Measurements from ENCODE around the gene TBCD.
"Not testable (repeated sequence)": the region's sequence is repeated elsewhere in the genome, so short reads cannot be mapped to it uniquely, and the experiment has no call there.

Gene TBCD

GRCh38 chr17:82729479-82730260 is 22.2 kb upstream of the TBCD start:
- FAIRE-seq, result no peak

DNA sequence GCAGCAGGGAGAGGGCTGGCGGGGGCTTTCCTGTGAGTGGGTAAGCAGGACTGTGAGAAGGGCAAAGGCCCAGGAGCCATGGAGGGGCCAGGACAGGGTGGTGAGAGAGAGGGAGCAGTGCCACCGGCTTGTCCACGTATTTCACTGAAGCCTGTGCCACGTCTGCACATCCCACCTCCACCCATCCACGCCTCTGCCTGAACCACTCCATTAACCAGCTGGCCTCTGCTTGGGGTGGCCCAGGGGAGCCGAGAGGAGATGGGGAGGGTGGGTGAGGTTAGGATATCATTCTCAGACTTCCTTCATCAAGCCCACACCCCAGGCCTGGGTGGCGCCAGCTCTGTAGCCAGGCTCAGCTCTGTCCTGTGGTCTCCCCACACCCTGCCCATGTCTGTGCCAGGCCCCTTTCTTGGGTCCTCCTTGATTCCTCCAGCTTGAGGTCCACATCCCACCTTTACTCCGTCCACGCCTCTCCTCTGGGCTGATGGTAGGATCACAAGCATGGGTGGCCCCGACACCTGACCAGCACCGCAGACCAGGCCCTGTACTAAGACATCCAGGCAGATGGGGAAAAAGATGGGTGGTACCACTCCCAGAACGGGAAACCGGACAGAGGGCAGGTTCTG is 19.6 kb upstream of the TBCD start:
- FAIRE-seq, result no peak

- no peak for FAIRE-seq
Measured at GRCh38 chr17:82734987-82735866, 16.6 kb upstream of the TBCD start, which contains the start of gene FN3K. Gene FN3K, plus strand, starts transcription at chr17:82735615. Its CDS starts 22 bp downstream, at chr17:82735637.

- FAIRE-seq, result no peak
Measured at GRCh38 chr17:82736511-82737185, 15.2 kb upstream of the TBCD start.

DNA sequence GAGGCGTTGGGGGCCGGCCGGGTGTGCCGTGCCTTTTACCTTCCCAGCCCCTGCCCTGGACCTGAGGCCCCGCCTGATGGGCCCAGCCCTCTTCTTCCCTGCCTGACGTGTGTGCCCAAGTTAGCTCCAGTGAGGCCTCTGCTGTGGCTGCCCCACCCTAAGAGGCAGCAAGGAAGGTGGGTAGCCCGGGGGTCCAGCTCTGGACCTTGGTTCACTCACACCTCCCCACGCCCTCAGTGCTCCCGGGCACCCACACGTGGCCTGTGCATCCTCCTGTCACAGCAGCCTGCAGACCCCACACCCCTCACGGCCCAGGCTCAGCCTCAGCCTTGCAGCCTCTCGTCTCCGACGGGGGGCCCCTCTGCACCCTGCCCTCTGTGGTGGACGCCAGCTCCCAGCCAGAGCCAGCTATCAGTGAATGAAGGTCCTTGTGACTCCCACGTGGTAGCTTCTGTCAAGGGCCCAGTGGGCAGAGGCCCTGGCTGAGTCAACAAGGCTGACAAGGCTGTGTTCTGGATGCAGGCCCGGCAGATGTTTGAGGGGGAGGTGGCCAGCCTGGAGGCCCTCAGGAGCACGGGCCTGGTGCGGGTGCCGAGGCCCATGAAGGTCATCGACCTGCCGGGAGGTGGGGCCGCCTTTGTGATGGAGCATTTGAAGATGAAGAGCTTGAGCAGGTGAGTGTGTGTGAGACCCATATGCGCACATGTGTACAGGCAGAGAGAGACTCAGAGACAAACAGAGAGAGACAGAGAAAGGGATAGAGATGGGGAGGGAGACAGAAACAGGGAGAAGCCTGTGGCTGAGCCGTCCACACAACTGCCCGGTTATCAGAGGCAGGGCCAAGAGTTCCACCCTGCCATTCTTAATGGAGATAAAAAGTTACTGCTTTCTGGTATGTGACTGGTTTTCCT is 13.6 kb upstream of the TBCD start:
- no peak for FAIRE-seq

- no peak for FAIRE-seq
Measured at GRCh38 chr17:82740906-82741759, 10.7 kb upstream of the TBCD start.

GRCh38 chr17:82743344-82744219 is 8.3 kb upstream of the TBCD start:
- FAIRE-seq, result no peak

DNA sequence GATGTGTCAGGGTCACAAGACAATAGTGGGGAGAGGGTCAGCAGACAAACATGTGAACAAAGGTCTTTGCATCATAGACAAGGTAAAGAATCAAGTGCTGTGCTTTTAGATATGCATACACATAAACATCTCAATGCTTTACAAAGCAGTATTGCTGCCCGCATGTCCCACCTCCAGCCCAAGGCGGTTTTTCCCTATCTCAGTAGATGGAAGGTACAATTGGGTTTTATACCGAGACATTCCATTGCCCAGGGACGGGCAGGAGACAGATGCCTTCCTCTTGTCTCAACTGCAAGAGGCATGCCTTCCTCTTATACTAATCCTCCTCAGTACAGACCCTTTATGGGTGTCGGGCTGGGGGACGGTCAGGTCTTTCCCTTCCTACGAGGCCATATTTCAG is 7.1 kb upstream of the TBCD start:
- not testable (repeated sequence) for FAIRE-seq

DNA sequence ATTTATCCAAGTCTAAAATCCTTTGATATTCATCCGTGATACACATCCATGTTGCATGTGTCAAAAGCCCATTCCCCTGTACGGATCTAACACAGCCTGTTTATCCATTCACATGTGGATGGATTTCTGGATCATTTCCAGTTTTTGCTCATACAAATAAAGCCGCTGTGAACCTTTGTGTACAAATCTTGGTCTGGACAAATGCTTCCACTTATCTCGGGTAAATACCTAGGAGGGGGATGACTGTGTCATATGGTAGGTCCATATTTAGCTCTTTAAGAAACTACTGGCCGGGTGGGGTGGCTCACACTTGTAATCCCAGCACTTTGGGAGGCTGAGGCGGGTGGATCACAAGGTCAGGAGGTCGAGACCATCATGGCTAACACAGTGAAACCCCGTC is 6.3 kb upstream of the TBCD start:
- FAIRE-seq, result no peak

- FAIRE-seq, result no peak
Measured at GRCh38 chr17:82748756-82749155, 3.1 kb upstream of the TBCD start.

GRCh38 chr17:82750241-82750908 is 1.5 kb upstream of the TBCD start:
- no peak for FAIRE-seq

DNA sequence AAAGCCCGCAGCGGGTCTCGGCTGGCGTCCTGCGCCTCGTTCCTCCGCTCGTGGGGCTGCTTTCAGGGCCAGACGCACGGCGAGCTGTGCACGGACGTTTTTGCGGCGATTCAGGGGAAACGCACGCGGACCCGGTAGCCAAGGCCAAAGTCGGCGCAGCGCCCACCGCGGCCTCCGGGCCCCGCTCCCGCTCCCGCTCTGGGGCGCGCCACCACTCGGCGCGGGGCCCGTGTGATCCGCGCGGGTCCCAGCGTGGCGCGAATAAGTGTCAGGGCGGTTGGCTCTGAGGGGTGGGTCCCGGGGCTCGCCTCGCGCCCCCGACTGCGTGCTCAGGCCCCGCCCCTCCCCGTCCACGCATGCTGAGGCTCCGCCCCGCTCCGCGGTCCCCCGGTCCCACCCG is 694 bp upstream of the TBCD start:
- no peak for FAIRE-seq

- FAIRE-seq, result no peak
Measured at GRCh38 chr17:82752371-82753200, 721 bp downstream of the TBCD start.

DNA sequence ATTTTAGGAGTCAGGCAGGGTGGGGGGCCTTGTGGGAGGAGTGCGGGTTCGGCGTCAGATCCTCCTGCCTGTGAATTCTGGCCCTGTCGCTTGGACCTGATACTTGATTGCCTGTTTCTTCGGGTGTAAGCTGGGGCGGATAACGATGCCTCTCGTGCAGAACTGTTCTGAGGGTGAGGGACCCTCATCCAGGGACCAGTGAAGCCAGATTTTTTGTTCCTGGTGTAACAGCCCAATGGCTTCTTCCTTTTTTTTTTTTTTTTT is 1.3 kb downstream of the TBCD start:
- no peak for FAIRE-seq

DNA sequence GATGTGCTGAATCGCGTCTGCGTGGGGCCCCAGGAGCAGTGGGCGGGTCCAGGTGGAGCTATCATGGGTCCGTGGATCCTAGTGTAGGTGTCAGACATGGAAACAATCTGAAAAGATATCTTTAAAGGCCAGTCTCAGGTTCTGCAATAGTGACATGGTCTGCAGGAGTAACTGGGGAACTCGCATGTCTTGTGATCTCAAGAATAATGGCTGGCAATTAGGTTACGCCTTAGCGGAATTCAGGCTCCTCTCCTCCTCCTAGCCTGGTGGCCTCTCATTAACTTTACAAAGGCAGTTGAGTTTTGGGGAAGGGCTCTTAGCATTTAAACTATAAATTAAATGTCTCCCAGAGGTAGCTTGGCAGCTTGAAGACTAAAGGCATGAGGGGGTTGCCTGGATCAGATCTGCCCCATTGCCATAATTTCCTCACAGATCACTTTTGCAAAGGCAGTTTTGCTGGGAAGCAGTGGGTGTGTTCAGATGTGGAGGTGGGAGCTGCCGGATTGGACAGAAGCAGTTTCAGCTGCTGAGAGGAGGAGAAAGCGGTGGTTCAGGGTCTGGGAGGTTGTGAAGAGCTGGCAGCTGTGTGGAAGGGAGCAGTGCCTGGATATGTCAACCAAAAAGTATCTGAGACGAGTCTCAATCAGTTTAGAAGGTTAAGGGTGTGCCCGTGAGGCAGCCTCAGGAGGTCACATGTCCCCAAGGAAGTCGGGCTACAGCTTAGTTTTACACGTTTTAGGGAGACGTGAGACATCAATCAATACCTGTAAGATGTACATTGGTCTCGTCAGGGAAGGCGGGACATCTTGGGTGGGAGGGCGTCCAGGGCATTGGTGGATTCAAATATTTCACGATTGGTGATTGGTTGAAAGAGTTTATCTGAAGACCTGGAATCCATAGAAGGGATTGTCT is 2.7 kb downstream of the TBCD start:
- no peak for FAIRE-seq

- no peak for FAIRE-seq
Measured at GRCh38 chr17:82756166-82756565, 4.3 kb downstream of the TBCD start.

DNA sequence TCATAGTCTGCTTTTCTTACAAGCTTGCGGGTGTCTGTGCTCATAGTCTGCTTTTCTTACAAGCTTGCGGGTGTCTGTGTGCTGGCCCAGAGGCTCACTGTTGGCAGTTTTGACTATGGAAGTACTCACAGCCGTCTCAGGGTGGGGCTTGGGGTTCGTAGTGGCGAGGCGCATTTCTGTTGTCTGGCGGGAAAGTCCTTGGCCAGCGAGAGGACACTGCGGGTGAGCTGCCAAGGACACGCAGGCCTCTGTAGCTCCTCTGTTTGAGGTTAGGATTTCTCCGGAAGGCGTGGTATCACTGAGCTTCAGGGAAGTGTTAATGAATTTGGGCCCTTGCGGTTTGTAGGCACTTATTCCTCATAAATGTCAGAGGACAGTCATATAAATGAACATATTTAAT is 13.5 kb downstream of the TBCD start:
- FAIRE-seq, result no peak

Measured in islet of Langerhans (tissue), 1 donor.